ENCODE measurements around the gene SDK2. TPM values are rescaled to one million over a fixed set of nuclear protein-coding genes. Genes with fewer than 3 reads are reported as not detected.
A peak's percentile ranks its signal among the peaks of the same experiment; 100 is the strongest.

SDK2 gene
- total and polyA plus RNA-seq, 7 experiments from 2014 or later, result 0.64 to 14.1 (median 8.2) TPM

GRCh38 chr17:73648543-73648820 lies 4.2 kb upstream of the SDK2 start:
- Histone ChIP-seq H3K4me1 (ENCODE audit: control insufficient read depth in 2 of 2, insufficient read depth in 2 of 2, low read length in 2 of 2) (no peaks in the 10 kb centered on the region), H3K4me3 (ENCODE audit: low read length) (no peak overlapping the region), H3K27me3 (ENCODE audit: control insufficient read depth in 2 of 2, insufficient read depth in 2 of 2, low read length in 2 of 2) (no peaks in the 10 kb centered on the region), H3K27ac (ENCODE audit: low read depth, low read length) (no peak overlapping the region), H3K36me3 (ENCODE audit: control insufficient read depth in 2 of 3, insufficient read depth in 3 of 3, low read length in 3 of 3) (no peaks in the 10 kb centered on the region), H3K9me3 (ENCODE audit: control insufficient read depth in 2 of 3, low read length in 3 of 3) (peaks cover 0 to 5% (median 0%) of the 10 kb centered on the region in 3 experiments)
- Mint-ChIP-seq H3K27ac (no peak overlapping the region), H3K4me1 (peaks cover 8 to 22% (median 15%) of the 10 kb centered on the region in 7 donors), H3K9me3 (peaks cover 0 to 5% (median 2%) of the 10 kb centered on the region in 11 donors), H3K4me3 (peak overlapping the region in 1 of 10 donors; percentile 20), H3K36me3 (peaks cover 0 to 4% (median 1%) of the 10 kb centered on the region in 5 donors), H3K27me3 (peaks cover 0 to 57% (median 3%) of the 10 kb centered on the region in 5 donors)
- intact Hi-C loops (cut with micrococcal nuclease), result loop anchor here (5.0 kb wide), 2 partner anchors 134 to 349 kb away; no protein-coding TSS in a partner anchor
- DNase-seq (no peak), ATAC-seq (no peak)
- ChIA-PET CTCF (interaction anchor here (0.7 to 5.1 kb wide), 3 partner anchors 74 to 302 kb away, joined by 3 to 26 read pairs (median 4); no protein-coding TSS in a partner anchor), POLR2A (no interaction called here)

DNA sequence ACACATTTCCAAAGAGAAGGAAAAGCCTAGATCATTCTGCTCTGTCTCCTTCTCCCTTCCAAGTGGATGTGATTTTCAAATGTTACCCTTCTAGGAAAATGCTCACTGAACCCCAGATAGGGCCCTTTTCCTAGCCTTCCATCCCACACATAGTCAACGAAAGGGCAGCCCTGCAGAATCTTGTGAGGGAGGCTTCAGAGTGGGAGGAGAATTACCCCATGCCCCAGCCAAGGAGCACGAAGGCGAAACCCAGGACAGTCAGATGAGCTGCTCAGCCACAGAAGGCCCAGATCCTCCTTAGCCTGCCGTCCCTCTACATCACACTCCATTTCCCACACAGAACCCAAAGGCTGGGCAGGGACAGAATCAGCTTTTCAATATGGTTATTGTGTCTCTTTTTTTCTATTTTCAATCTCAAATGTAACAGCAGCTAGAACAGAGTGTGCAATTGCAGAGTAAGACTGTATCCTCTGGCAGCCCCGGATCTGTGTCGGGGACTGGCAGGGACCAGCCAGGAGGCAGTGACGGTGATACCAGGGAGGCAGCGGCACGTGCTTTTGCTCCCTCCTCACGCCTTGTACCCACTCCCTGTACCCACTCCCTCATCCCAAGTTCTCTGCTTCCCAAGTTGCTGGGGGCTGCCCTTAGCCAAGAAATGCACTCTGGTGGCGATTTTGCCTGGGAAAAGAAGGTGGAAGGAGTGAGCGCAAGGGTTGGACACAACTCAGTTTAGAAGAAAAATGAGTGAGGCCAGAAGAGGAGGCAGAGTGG lies 3.7 kb upstream of the SDK2 start:
- H3K4me3 ChIP-seq (ENCODE audit: low read length), result no peak overlapping the region
- no peaks in the 10 kb centered on the region for H3K9me3 ChIP-seq (ENCODE audit: control insufficient read depth in 2 of 3, low read length in 3 of 3)
- Mint-ChIP-seq H3K9me3 (peaks cover 0 to 2% (median 0%) of the 10 kb centered on the region in 11 donors), H3K27me3 (peaks cover 0 to 59% (median 3%) of the 10 kb centered on the region in 5 donors), H3K27ac (no peak overlapping the region), H3K4me3 (peak overlapping the region in 1 of 10 donors; percentile 20), H3K4me1 (peaks cover 8 to 18% (median 12%) of the 10 kb centered on the region in 7 donors), H3K36me3 (no peaks in the 10 kb centered on the region)
- no peak overlapping the region for H3K27ac ChIP-seq (ENCODE audit: low read depth, low read length)
- ATAC-seq, result no peak
- no peak for DNase-seq
- no peaks in the 10 kb centered on the region for H3K27me3 ChIP-seq (ENCODE audit: control insufficient read depth in 2 of 2, insufficient read depth in 2 of 2, low read length in 2 of 2)
- H3K4me1 ChIP-seq (ENCODE audit: control insufficient read depth in 2 of 2, insufficient read depth in 2 of 2, low read length in 2 of 2), result no peaks in the 10 kb centered on the region
- ChIA-PET CTCF (interaction anchor here (1.0 to 2.7 kb wide), 4 partner anchors 62 to 218 kb away, joined by 3 to 23 read pairs (median 9); no protein-coding TSS in a partner anchor), POLR2A (no interaction called here)
- no peaks in the 10 kb centered on the region for H3K36me3 ChIP-seq (ENCODE audit: control insufficient read depth in 2 of 3, insufficient read depth in 3 of 3, low read length in 3 of 3)
- intact Hi-C loops (cut with micrococcal nuclease), result loop anchor here (2.0 to 5.0 kb wide), 3 partner anchors 134 to 529 kb away; no protein-coding TSS in a partner anchor

DNA sequence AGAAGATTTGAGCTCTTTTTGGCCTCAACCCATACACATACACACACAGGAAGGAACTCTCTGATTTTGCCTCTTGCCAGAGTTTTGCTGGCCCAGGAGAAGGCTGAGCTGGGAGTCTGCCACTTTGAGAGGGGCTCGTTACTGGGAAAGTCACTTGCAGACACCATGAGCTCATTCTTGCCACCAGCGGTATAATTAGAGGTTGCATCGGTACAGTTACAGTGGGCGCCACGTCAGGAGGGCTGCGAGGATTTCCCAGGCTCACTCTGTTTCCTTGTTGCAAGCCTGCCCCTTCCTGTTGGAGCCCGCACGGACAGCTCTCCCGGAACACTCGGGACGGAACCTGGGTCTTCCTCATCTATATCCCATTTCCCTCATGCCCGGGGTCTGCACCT lies 3.1 kb upstream of the SDK2 start:
- Histone ChIP-seq H3K4me3 (ENCODE audit: low read length) (no peak overlapping the region), H3K36me3 (ENCODE audit: control insufficient read depth in 2 of 3, insufficient read depth in 3 of 3, low read length in 3 of 3) (no peaks in the 10 kb centered on the region), H3K9me3 (ENCODE audit: control insufficient read depth in 2 of 3, low read length in 3 of 3) (no peaks in the 10 kb centered on the region), H3K27me3 (ENCODE audit: control insufficient read depth in 2 of 2, insufficient read depth in 2 of 2, low read length in 2 of 2) (no peaks in the 10 kb centered on the region), H3K4me1 (ENCODE audit: control insufficient read depth in 2 of 2, insufficient read depth in 2 of 2, low read length in 2 of 2) (peaks cover 0 to 2% of the 10 kb centered on the region in 2 donors), H3K27ac (ENCODE audit: low read depth, low read length) (no peak overlapping the region)
- Mint-ChIP-seq H3K27me3 (peaks cover 0 to 63% (median 3%) of the 10 kb centered on the region in 5 donors), H3K4me3 (no peak overlapping the region), H3K27ac (no peak overlapping the region), H3K9me3 (no peaks in the 10 kb centered on the region), H3K4me1 (peaks cover 8 to 21% (median 13%) of the 10 kb centered on the region in 7 donors), H3K36me3 (no peaks in the 10 kb centered on the region)
- ChIA-PET POLR2A (interaction anchor here (1.2 kb wide), 1 partner anchor 74 kb away, joined by 5 read pairs; no protein-coding TSS in a partner anchor), CTCF (interaction anchor here (1.0 to 2.7 kb wide), 11 partner anchors 14 to 351 kb away, joined by 3 to 23 read pairs (median 6); no protein-coding TSS in a partner anchor)
- intact Hi-C loops (cut with micrococcal nuclease), result loop anchor here (2.0 to 5.0 kb wide), 3 partner anchors 135 to 530 kb away; no protein-coding TSS in a partner anchor
- no peak for ATAC-seq
- no peak for DNase-seq

DNA sequence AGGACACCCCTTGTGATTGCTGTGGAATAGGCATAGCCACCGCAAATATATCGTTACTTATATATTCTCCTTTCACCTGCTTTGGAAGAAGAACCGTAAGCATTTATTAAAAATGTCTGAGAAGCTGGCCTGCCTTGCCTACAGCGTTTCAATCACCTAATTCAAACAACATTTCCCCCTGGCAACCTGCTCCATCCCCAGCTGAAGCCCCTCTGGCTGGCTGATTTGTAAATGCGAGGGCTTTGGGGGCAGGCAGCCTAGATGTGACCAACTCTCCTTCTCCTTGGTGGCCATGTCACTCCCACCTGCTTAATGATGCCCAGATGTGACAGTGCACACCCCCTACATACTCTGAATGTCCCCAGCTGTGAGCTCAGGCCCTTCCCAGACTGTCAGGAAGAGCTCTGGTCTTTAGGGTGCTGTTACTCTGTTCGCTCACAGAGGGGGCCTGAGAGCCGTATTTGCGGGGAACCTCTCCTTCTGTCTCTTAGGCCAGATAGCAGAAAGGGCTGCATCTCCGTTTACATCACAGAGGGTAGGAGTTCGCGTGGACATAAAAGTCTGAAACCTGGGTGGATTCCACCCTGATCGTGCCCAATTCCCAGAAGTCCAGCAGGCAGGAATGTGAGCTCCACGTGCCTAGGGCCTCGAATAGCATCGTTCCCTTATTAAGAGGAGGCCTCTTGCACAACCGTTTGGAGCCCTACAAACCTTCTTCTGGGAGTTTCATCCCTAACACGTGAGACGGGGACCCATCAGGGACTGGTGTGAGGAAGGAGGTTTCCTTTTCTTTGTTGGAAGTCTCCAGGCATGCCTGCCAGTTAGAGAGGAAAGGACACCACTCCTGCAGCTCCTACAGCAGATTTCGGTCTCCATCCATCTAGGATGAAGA lies 2.4 kb upstream of the SDK2 start:
- DNase-seq, result peak in 4 of 9 donors; percentile 35 to 56 (median 42)
- no peak overlapping the region for H3K4me3 ChIP-seq (ENCODE audit: low read length)
- Mint-ChIP-seq H3K36me3 (peaks cover 0 to 1% (median 0%) of the 10 kb centered on the region in 5 donors), H3K4me1 (peaks cover 14 to 28% (median 17%) of the 10 kb centered on the region in 7 donors), H3K4me3 (peak overlapping the region in 9 of 10 donors; percentile 57 to 95 (median 76)), H3K9me3 (no peaks in the 10 kb centered on the region), H3K27me3 (peaks cover 0 to 70% (median 5%) of the 10 kb centered on the region in 5 donors), H3K27ac (peak overlapping the region in 4 of 9 donors; percentile 29 to 64 (median 50))
- ChIA-PET CTCF (interaction anchor here (1.0 to 2.7 kb wide), 16 partner anchors 15 to 352 kb away, joined by 3 to 23 read pairs (median 5); no protein-coding TSS in a partner anchor), POLR2A (interaction anchor here (1.2 to 1.6 kb wide), 2 partner anchors 52 to 75 kb away, joined by 3 to 5 read pairs; no protein-coding TSS in a partner anchor)
- H3K9me3 ChIP-seq (ENCODE audit: control insufficient read depth in 2 of 3, low read length in 3 of 3), result no peaks in the 10 kb centered on the region
- ATAC-seq, result peak; percentile 50
- peaks cover 0 to 8% of the 10 kb centered on the region in 2 donors for H3K4me1 ChIP-seq (ENCODE audit: control insufficient read depth in 2 of 2, insufficient read depth in 2 of 2, low read length in 2 of 2)
- H3K27ac ChIP-seq (ENCODE audit: low read depth, low read length), result no peak overlapping the region
- H3K27me3 ChIP-seq (ENCODE audit: control insufficient read depth in 2 of 2, insufficient read depth in 2 of 2, low read length in 2 of 2), result no peaks in the 10 kb centered on the region
- intact Hi-C loops (cut with micrococcal nuclease), result loop anchor here (1.0 to 5.0 kb wide), 9 partner anchors 64 to 530 kb away; no protein-coding TSS in a partner anchor
- H3K36me3 ChIP-seq (ENCODE audit: control insufficient read depth in 2 of 3, insufficient read depth in 3 of 3, low read length in 3 of 3), result no peaks in the 10 kb centered on the region

DNA sequence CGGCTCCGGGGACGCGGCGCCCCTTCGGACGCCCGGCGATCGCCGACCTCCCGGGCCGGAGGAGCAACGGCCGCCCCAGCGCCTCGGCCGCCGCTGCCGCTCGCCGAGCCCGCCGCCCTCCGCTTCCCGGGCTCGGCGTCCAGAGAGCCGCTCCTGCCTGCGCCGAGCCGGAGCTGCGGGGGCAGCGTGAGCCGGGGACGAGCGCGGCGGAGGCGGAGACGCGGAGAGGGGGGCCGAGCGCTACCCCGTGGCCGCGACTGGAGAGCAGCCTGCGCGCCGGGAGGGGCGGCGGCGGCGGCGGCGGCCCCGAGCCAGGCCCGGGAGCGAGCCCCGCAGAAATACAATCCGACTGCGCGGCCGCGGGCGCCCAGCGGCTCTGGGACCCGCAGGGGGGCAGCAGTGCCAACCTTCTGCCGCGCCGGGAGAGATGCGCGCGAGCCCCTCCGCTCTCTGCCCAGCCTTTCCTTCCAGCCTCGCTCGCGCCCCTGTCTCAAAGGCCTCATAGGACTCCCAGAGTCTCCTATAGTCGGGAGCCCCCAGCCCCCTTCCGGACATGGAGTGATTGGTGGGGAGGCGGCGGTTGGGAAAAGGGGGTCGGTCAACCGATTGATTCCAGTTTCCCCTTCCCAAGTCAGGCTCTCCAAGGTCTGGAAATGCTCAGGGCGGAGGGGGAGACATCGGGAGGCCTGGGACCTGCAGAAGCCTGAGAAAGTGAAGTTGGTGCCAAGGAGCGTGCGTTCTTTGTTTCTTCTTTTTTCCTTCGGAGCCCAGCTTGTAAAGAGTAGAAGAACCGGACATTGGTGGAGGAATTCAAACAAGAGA lies 1.0 kb upstream of the SDK2 start:
- peaks cover 0 to 1% (median 0%) of the 10 kb centered on the region in 5 donors for H3K36me3 Mint-ChIP-seq
- peaks cover 0 to 74% (median 5%) of the 10 kb centered on the region in 5 donors for H3K27me3 Mint-ChIP-seq
- ATAC-seq, result peak; percentile 72
- ChIA-PET POLR2A (interaction anchor here (1.4 to 1.6 kb wide), 2 partner anchors 54 to 76 kb away, joined by 3 read pairs; no protein-coding TSS in a partner anchor), CTCF (interaction anchor here (0.9 to 2.7 kb wide), 11 partner anchors 59 to 312 kb away, joined by 3 to 23 read pairs (median 5); no protein-coding TSS in a partner anchor)
- Histone ChIP-seq H3K27ac (ENCODE audit: low read depth, low read length) (no peak overlapping the region), H3K27me3 (ENCODE audit: control insufficient read depth in 2 of 2, insufficient read depth in 2 of 2, low read length in 2 of 2) (no peaks in the 10 kb centered on the region), H3K36me3 (ENCODE audit: control insufficient read depth in 2 of 3, insufficient read depth in 3 of 3, low read length in 3 of 3) (no peaks in the 10 kb centered on the region), H3K4me3 (ENCODE audit: low read length) (no peak overlapping the region), H3K9me3 (ENCODE audit: control insufficient read depth in 2 of 3, low read length in 3 of 3) (no peaks in the 10 kb centered on the region), H3K4me1 (ENCODE audit: control insufficient read depth in 2 of 2, insufficient read depth in 2 of 2, low read length in 2 of 2) (peaks cover 0 to 13% of the 10 kb centered on the region in 2 donors)
- no peaks in the 10 kb centered on the region for H3K9me3 Mint-ChIP-seq
- H3K4me3 Mint-ChIP-seq, result peak overlapping the region; percentile 45 to 95 (median 72)
- no peak overlapping the region for H3K27ac Mint-ChIP-seq
- H3K4me1 Mint-ChIP-seq, result peaks cover 19 to 38% (median 25%) of the 10 kb centered on the region in 7 donors
- peak in 7 of 9 donors; percentile 45 to 58 (median 49) for DNase-seq
- intact Hi-C loops (cut with micrococcal nuclease), result loop anchor here (1.0 to 5.0 kb wide), 4 partner anchors 78 to 352 kb away; no protein-coding TSS in a partner anchor

Measured in naive thymus-derived CD4-positive, alpha-beta T cell (primary cell).